ENCODE results near the gene ZC3HAV1.
A peak's percentile ranks its signal among the peaks of the same experiment; 100 is the strongest.
"Not testable (repeated sequence)": the region's sequence is repeated elsewhere in the genome, so short reads cannot be mapped to it uniquely, and the experiment has no call there.

Gene ZC3HAV1

GRCh38 chr7:139047970-139048369, 61.5 kb downstream of the ZC3HAV1 start:
- no peak for DNase-seq

DNA sequence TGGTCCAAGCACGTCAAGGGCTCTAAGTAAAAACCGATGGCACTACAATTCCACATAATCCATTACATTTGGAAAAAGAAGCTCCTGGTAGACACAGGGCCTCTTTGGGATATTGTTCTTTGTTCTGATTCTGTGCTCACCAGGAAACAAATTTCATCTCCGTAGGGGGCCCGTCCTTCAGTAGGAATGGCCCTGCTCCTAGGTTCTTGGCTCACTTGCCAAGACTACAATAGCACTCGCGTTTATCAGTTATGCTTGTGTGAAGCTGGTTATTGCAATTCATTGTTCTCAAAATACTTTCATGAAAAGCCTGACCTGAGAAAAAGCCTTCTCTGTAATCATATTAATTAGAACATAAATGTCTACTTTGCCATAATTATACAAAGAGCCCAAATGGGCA, 63.4 kb downstream of the ZC3HAV1 start:
- DNase-seq: no peak

GRCh38 chr7:139044813-139045794, 64.4 kb downstream of the ZC3HAV1 start:
- DNase-seq: no peak

DNA sequence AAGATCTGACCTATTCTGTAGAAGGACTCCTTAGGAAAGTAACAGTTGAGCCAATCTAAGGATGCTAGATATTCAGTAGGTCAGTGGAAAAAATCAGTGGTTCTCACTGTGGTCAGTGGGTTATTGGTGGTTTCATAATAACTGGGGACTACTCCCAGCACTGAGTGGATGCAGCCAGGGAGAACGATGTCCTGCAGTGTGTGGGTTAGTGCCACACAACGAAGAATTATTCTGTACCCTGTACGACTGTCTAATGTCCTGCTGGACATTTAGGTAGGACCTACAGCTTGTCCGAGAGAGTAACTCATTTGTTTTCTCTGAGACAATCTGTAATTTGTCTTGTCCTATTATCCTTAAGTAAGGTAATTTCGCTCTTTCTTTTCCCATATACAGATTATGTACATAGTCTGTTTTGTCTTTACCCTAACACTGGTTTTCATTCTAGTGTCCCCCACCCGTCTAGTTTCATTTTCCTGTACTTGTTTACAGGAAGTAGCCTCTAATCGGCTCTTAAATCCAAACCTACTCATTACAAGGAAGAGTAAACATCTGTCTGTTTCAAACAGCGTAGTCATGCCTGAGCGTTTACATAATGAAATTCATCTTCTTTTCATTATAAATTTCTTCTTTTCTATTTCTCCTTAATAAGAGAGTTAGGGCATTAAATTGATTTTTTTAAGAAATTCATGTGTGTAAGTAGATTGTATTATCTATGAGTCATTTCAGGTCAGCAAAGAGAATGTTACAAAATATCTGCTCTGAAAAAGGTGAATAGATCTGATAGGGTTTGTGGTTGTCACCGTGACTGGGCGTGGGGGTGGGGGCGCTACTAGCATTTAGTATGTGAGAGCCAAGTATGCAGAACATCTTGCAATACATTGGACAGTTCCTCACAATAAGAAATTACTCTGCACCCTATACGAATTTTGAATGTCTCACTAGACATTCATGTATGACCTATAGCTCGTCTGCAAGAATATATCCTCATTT, 65.4 kb downstream of the ZC3HAV1 start:
- DNase-seq: no peak

GRCh38 chr7:139041378-139042085, 68.0 kb downstream of the ZC3HAV1 start:
- no peak for DNase-seq

DNA sequence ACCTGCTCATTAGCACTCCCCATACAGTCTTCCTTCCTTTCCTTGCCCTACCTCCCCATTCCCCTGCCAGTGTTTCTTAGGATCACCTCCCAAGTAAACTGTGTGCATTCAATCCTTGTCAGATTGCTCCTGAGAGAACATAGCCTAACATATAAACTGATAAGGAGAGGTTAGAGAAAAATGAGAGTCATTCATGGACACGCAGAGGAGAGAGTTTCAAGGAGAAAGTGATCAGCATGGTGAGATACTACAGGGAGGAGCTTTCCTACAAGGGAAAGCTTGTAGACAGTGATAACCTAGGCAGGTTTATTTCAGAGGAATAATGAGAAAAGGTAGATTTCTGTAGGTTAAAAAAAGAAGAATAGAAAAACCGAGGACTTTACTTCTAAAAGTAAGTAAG, 70.8 kb downstream of the ZC3HAV1 start:
- DNase-seq: no peak

- DNase-seq: no peak
Observed at GRCh38 chr7:139036901-139037300, 72.6 kb downstream of the ZC3HAV1 start.

GRCh38 chr7:139035586-139036353, 73.8 kb downstream of the ZC3HAV1 start, which contains the start of gene ZC3HAV1L:
ZC3HAV1L (minus strand) TSS chr7:139036042; CDS start chr7:139036017, 25 bp downstream.
- DNase-seq: peak; percentile 60

DNA sequence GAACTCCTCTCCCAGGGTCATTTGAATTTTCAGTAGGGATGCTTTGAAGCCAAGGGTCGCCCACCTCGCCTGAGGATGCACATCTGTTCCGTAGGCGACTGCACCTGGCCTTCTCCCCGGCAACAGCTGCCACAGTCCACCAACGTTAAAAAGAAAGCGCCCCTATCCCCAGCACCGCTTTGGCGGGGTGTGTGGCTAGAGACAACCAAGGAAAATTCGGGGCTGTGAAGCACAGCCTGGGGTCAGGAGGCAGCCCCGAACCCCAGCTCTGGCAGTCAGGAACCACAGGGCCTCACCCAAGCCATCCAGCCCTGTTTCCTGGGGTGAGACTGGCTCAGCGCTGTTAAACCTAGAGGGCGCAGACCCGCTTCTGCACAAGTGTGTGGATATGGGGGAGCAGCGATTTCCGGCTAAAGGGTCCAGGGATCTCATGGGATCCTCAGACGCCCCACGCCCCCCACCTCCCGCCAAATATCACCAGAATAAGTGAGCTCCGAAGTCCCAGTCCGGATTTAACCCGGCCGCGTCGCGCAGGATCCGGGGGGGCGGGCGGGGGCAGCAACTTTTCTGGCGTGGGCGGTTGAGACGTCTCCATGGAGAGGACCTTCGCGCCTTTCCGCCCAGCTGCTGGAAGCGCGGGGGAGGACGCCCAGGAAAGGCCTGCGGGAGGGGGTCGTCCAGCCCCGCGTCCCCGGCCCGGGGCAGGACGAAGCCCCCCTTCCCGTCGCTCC, 74.5 kb downstream of the ZC3HAV1 start:
- no peak for DNase-seq

DNA sequence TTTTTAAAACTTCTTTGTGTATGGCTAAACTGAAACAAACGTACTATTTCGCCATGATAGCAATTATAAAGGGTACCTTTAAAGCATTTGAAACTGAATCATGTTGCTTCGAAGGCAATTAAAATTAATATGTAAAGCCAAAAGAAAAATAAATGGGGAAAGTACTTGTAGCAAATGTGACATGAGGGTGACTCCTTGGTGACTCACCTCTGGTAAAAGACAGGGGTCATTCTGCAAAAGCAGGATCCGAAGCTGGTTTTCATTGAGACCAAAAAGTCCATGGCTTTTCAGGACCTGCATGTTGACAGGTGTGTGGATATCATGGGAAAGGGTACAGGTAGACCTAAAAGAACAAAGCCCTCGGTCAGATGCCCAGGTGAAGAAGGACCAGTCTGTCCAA, 75.2 kb downstream of the ZC3HAV1 start:
- DNase-seq: no peak

DNA sequence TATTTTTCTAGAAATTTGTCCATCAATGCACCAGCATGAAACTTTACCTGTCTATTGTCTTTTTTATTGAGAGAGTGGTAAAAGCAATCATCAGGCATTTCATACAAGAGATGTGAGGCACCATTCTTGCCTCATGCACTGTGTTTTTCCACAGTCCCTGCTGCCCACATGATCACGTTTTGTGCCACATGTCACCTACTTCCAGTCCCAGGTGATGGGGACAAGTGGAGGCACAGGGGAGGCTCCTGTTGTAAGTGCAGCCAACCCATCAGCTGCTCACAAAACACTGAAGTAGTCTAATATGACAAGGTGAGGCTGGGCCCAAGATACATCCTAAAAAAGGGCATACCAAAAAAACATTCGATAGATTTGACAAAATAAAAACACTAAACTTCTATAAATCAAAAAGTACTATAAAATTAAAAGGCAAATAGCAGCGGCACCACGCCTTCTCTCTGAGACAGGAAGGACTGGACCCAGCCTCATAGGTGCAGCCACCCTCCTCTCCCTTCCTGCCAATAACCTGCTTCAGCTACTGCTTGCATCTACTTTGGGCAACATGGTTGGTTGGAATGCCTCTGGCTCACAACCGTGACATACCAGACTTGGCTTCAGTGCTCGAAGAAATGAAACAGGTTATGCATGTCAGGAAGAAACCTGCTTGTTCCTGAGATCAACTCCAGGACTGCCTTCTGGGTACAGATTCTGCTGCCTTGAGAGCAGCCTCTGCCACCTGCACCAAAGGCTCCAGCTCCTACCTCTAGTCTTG, 76.0 kb downstream of the ZC3HAV1 start:
- no peak for DNase-seq

DNA sequence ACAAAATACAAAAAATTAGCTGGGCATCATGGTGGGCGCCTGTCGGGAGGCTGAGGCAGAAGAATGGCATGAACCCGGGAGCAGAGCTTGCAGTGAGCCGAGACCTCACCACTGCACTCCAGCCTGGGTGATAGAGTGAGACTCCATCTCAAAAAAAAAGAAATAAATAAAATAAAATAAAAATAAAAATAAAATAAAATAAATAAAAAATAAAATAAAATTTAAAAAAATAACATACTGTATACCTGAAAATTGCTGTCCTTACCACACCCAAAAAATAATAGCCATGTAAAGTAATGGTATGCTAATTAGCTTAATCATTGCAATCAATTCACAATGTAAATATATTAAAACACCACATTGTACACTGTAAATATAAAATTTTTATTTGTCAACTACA, 77.0 kb downstream of the ZC3HAV1 start:
- DNase-seq: no peak

GRCh38 chr7:139029353-139029752, 80.2 kb downstream of the ZC3HAV1 start:
- no peak for DNase-seq

GRCh38 chr7:139026551-139026950, 83.0 kb downstream of the ZC3HAV1 start:
- DNase-seq: no peak

DNA sequence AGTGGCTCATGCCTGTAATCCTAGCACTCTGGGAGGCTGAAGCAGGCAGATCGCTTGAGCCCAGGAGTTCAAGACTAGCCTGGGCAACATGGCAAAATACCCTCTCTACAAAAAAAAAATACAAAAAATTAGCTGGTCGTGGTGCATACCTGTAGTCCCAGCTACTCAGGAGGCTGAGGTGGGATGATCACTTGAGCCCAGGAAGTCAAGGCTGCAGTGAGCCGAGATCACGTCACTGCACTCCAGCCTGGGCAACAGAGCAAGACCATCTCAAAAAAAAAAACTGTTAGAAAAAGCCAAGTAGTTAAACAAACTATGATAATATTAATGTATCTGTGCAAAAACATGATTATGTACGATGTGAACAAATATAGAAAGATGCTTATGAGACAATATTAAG, 83.7 kb downstream of the ZC3HAV1 start:
- not testable (repeated sequence) for DNase-seq

- no peak for DNase-seq
Observed at GRCh38 chr7:139023076-139023475, 86.4 kb downstream of the ZC3HAV1 start.

DNA sequence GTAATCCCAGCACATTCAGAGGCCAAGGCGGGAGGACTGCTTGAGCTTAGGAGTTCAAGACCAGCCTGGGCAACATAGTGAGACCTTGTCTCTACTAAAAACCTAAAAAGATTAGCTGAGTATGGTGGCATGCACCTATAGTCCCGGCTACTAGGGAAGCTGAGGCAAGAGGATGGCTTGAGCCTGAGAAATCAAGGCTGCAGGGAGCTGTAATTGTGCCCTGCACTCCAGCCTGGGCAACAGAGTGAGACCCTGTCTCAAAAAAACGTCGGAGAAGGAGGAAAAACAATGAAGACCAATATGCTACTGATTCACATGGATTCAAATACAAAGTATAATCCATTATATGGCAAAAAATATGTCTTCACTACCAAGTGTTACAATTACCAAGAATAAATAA, 87.2 kb downstream of the ZC3HAV1 start:
- no peak for DNase-seq

GRCh38 chr7:139018910-139019309, 90.6 kb downstream of the ZC3HAV1 start:
- DNase-seq: no peak

GRCh38 chr7:139016931-139017511, 92.5 kb downstream of the ZC3HAV1 start:
- peak; percentile 76 for DNase-seq

GRCh38 chr7:139011373-139011772, 98.1 kb downstream of the ZC3HAV1 start:
- DNase-seq: no peak

Measured in NCI-H1694 treated with DMSO at 0.1 percent for 48 hours (cell line).